Lung (tissue), 12 donors: ENCODE results near the gene SNX10. TPM values are rescaled to one million over a fixed set of nuclear protein-coding genes. Genes with fewer than 3 reads are reported as not detected.
A peak's percentile ranks its signal among the peaks of the same experiment; 100 is the strongest.

Source experiments
- ATAC-seq: fragments of 200-7000 bp; cut with Tn5 transposase; one replicate; pipeline ENCODE4 v1.9.1; 2020; ENCODE audit warnings: moderate number of reproducible peaks; ENCODE audit not compliant: insufficient read depth, low FRiP score
- DNase-seq, 3 donors: peaks; one replicate each; pipeline ENCODE4 v3.0.0-alpha.2; 2013 to 2017
- H3K27ac ChIP-seq, 2 donors: one replicate each; pipeline ENCODE4 v1.5.1; 2013; ENCODE audit warnings: mild to moderate bottlenecking in 2 of 2, moderate library complexity in 2 of 2, control low read depth in 1 of 2, inconsistent platforms in 1 of 2, low read depth in 1 of 2, low read length in 1 of 2
- H3K27me3 ChIP-seq, 3 donors: one replicate each; pipeline ENCODE4 v1.5.1; 2013; ENCODE audit warnings: low read length in 2 of 3; ENCODE audit not compliant: control insufficient read depth in 3 of 3, insufficient read depth in 3 of 3
- H3K36me3 ChIP-seq, 4 donors: one replicate each; pipeline ENCODE4 v1.5.1; 2013; ENCODE audit warnings: low read length in 4 of 4, mild to moderate bottlenecking in 1 of 4, moderate library complexity in 1 of 4; ENCODE audit not compliant: control insufficient read depth in 4 of 4, insufficient read depth in 4 of 4
- H3K4me1 ChIP-seq, 5 donors: one replicate each; pipeline ENCODE4 v1.5.1; 2013; ENCODE audit warnings: low read length in 5 of 5, mild to moderate bottlenecking in 2 of 5, moderate library complexity in 1 of 5; ENCODE audit not compliant: control insufficient read depth in 5 of 5, insufficient read depth in 5 of 5
- H3K4me3 ChIP-seq: one replicate; pipeline ENCODE4 v1.5.1; 2013; ENCODE audit warnings: mild to moderate bottlenecking, control low read depth, moderate library complexity
- H3K9ac ChIP-seq, 2 donors: one replicate each; pipeline ENCODE4 v1.5.1; 2013; ENCODE audit warnings: low read length in 2 of 2, control low read depth in 1 of 2; ENCODE audit not compliant: insufficient read depth in 1 of 2
- H3K9me3 ChIP-seq, 4 donors: one replicate each; pipeline ENCODE4 v1.5.1; 2013; ENCODE audit warnings: low read length in 3 of 4, mild to moderate bottlenecking in 1 of 4, moderate library complexity in 1 of 4; ENCODE audit not compliant: control insufficient read depth in 4 of 4, insufficient read depth in 3 of 4
- CTCF ChIP-seq: IDR thresholded peaks from 2 replicates; pipeline ENCODE4 v1.5.1; 2012; ENCODE audit warnings: mild to moderate bottlenecking; ENCODE audit errors: control extremely low read depth, extremely low read depth
- WGBS, 2 donors: extraction: QIAGEN DNeasy Blood & Tissue Kit; methylation state at CpG; one replicate each; pipeline ENCODE4 v1.1.7; 2013; 5-methylcytosine and 5-hydroxymethylcytosine counted together
- polyA plus RNA-seq, 2 donors: library from polyadenylated mRNA; stranded (reverse); fragments of 200-250 nt; gene quantifications; one replicate each; pipeline ENCODE4 v1.2.1, GENCODE V29; 2013
- total RNA-seq, 2 donors: library from RNA; depleted of rRNA in 1 of 2; stranded (reverse); fragments of >200 nt in 1 of 2; gene quantifications; one replicate each; pipeline ENCODE4 v1.2.1, GENCODE V29; 2014 to 2021
- donor health status: control.
- donor health status: control.
- donor health status: Bipolar disorder and iron deficiency.
- donor health status: healthy.
- donor health status: DM: yes; HTN: yes; CAD: no.

The SNX10 gene
- total and polyA plus RNA-seq, 4 donors = 12.2 to 54.7 (median 36.7) TPM

- ATAC-seq (no peak), DNase-seq (no peak)
- Histone ChIP-seq H3K36me3 (peaks cover 0 to 3% (median 1%) of the 10 kb centered on the region in 4 donors), H3K27me3 (no peaks in the 10 kb centered on the region), H3K4me3 (no peak overlapping the region), H3K27ac (no peak overlapping the region), H3K9me3 (no peaks in the 10 kb centered on the region), H3K9ac (no peak overlapping the region), H3K4me1 (peaks cover 0 to 19% (median 0%) of the 10 kb centered on the region in 5 donors)
- TF ChIP-seq CTCF = no peak
- 86 to 91% methylated on average over 10 of the region's 10 CpGs for WGBS, 2 donors
Observed at GRCh38 chr7:26404189-26404996, 112.7 kb downstream of the SNX10 start.

GRCh38 chr7:26406433-26406832, 114.8 kb downstream of the SNX10 start:
- ATAC-seq (no peak), DNase-seq (peak; percentile 82 to 93 (median 88))
- Histone ChIP-seq H3K4me1 (peaks cover 0 to 25% (median 11%) of the 10 kb centered on the region in 5 donors), H3K36me3 (peaks cover 0 to 3% (median 1%) of the 10 kb centered on the region in 4 donors), H3K4me3 (no peak overlapping the region), H3K9ac (no peak overlapping the region), H3K9me3 (no peaks in the 10 kb centered on the region), H3K27me3 (no peaks in the 10 kb centered on the region), H3K27ac (no peak overlapping the region)
- TF ChIP-seq CTCF = no peak
- WGBS, 2 donors = 62 to 91% methylated on average over 2 of the region's 2 CpGs

GRCh38 chr7:26409661-26410547, 118.2 kb downstream of the SNX10 start:
- WGBS, 2 donors = 73 to 85% methylated on average over 5 of the region's 5 CpGs
- no peak for ATAC-seq
- H3K36me3 ChIP-seq = peaks cover 0 to 2% (median 0%) of the 10 kb centered on the region in 4 donors
- H3K27me3 ChIP-seq = no peaks in the 10 kb centered on the region
- TF ChIP-seq CTCF = no peak
- peaks cover 0 to 34% (median 11%) of the 10 kb centered on the region in 5 donors for H3K4me1 ChIP-seq
- no peaks in the 10 kb centered on the region for H3K9me3 ChIP-seq
- H3K4me3 ChIP-seq = no peak overlapping the region
- no peak overlapping the region for H3K9ac ChIP-seq
- DNase-seq = peak in 2 of 3 donors; percentile 38 to 45
- H3K27ac ChIP-seq = no peak overlapping the region
